Peyer's patch (tissue), 4 donors: ENCODE data around the gene OCA2.

Experiments
- CTCF ChIP-seq, 6 experiments: fragments of 450-650 bp in 4 of 6; fragments of 200-600 bp in 2 of 6; sonication (generic) in 1 of 6; IDR thresholded peaks; one replicate each; pipeline ENCODE4 v1.5.1; 2017 to 2019; ENCODE audit warnings: antibody characterized with exemption in 6 of 6, mild to moderate bottlenecking in 3 of 6, moderate library complexity in 1 of 6
- POLR2A ChIP-seq, 2 donors: fragments of 450-650 bp; IDR thresholded peaks; one replicate each; pipeline ENCODE4 v1.5.1; 2017; ENCODE audit warnings: antibody characterized with exemption in 2 of 2, mild to moderate bottlenecking in 2 of 2, moderate library complexity in 2 of 2

GRCh38 chr15:28020644-28021043 lies 78.5 kb downstream of the OCA2 start:
- TF ChIP-seq CTCF (IDR thresholded peaks at IDR 0.05) (no peak), POLR2A (IDR thresholded peaks at IDR 0.05) (no peak)
